Endometrium (tissue), 2 donors: Measurements from ENCODE around the gene ATF1.
"Not testable (repeated sequence)": the region's sequence is repeated elsewhere in the genome, so short reads cannot be mapped to it uniquely, and the experiment has no call there.

Experiments
- FAIRE-seq: peaks from 2 replicates; lab custom pipeline; 2012; peaks lifted over from hg19 to GRCh38; lab: Jason Lieb, UNC
- donor health status: control.
- donor health status: control.

ATF1 gene

GRCh38 chr12:50803230-50803875 is 39.5 kb downstream of the ATF1 start:
- FAIRE-seq = no peak

DNA sequence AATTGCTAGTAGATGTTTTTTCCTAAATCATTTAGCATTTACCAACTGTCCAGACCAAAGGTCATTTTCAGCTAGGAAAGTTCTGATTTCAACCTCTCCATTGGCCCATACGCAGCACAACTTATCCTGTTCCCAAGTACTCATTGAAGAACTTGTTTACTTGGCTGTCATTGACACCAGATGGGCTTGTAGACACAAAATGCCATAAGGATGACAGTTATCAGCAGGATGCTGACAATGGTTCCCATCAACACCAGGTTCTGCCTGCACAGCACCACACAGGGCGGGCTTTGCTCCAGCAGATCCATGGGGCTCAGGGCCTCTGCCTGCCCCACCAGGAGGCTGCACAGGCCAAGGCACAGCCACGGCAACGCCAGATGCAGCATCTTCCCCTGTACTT is 42.3 kb downstream of the ATF1 start:
- FAIRE-seq = no peak

- FAIRE-seq = not testable (repeated sequence)
Observed at GRCh38 chr12:50809131-50809530, 45.2 kb downstream of the ATF1 start.

- not testable (repeated sequence) for FAIRE-seq
Observed at GRCh38 chr12:50814921-50815320, 51.0 kb downstream of the ATF1 start.

GRCh38 chr12:50820177-50820576 is 56.3 kb downstream of the ATF1 start:
- no peak for FAIRE-seq

DNA sequence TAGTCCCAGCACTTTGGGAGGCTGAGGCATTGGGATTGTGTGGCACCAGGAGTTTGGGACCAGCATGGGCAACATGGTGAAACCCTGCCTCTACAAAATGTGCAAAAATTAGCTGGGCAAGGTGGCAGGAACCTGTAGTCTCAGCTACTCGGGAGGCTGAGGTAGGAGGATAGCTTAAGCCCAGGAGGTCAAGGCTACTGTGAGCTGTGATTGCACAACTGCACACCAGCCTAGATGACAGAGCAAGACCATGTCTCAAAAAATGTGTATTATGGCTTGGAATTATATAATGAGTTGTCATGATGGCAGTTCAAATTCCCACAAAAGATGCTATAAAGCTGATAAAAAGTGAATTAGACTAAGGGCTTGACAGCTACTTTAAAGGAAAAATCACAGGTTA is 58.2 kb downstream of the ATF1 start:
- no peak for FAIRE-seq

DNA sequence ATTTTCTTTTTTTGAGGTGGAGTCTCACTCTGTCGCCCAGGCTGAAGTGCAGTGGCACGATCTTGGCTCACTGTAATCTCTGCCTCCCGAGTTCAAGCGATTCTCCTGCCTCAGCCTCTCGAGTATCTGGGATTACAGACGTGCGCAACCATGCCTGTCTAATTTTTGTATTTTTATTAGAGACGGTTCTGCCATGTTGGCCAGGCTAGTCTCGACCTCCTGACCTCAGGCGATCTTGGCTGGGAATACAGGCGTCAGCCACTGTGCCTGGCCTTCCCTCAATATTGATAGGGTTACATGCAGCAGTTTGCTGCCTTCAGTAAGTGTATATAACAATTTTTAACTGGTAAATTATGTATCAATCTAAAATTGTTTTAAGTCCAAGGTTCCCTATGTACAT is 59.8 kb downstream of the ATF1 start:
- not testable (repeated sequence) for FAIRE-seq

DNA sequence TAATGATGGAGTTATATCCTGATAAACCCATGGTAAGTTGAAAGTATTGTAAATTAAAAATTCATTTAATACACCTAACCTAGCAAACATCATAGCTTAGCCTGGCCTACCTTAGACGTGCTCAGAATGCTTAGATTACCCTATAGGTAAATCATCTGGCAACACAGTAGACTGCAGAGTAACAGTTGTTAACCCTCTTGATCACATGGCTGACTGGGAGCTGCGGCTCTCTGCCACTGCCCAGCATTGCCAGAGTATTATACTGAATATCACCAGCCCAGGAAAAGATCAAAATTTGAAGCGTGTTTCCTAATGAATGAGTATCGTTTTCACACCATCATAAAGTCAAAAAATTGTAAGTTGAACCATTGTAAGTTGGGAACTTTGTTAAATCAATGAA is 61.0 kb downstream of the ATF1 start:
- FAIRE-seq = no peak

DNA sequence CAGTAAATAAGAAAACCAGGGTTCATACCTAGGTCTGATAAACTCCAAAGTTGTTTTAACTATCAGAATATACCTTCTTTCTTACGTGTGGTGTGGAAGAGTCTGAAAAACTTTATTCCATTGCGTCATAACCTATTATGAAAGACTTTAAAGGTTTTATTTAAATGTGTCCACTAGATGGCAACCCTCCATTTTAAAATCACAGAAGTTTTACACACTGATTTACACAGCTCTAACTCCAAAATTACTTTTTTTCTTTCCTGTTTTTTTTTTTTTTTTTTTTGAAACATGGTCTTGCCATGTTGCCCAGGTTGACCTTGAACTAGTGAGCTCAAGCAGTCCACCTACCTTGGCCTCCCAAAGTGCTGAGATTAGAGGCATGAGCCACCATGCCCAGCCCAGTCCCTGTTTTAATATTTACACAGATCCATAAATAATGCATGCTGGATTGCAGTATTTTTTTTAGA is 61.5 kb downstream of the ATF1 start:
- peak; percentile 95 for FAIRE-seq

GRCh38 chr12:50828121-50828520 is 64.2 kb downstream of the ATF1 start:
- FAIRE-seq = no peak

GRCh38 chr12:50828886-50829285 is 65.0 kb downstream of the ATF1 start:
- no peak for FAIRE-seq

GRCh38 chr12:50833801-50834200 is 69.9 kb downstream of the ATF1 start:
- FAIRE-seq = not testable (repeated sequence)

- no peak for FAIRE-seq
Observed at GRCh38 chr12:50839042-50839441, 75.1 kb downstream of the ATF1 start.

DNA sequence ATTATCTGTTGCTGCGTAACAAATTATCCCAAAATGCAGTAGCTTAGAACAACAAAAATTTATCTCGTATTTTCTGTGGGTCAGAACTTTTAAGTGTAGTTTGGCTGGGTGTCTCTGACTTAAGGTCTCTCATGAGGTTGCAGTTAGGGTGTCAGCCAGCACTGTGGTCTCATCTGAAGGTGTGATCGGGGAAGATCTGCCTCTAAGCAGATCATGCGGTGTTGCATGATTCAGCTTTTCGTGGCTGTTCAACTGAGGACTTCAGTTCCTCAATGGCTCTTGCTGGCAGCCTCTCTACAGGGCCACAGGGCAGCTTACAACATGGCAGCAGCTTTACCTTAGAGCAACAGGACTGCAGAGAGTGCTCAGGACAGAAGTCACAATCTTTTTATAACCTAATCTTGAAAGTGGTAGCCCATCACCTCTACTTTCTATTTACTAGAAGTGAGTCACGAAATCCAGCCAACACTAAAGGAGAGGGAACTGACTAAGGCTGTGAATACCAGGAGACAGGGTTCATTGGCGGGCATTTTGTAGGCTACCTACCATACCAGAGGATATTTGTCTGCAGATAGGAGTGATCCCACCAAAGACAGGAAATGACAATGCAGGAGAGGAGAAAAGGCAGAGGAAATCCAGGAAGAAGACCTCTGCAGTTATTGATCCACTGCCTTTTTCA is 77.0 kb downstream of the ATF1 start:
- no peak for FAIRE-seq

GRCh38 chr12:50841716-50842531 is 78.0 kb downstream of the ATF1 start:
- FAIRE-seq = no peak

DNA sequence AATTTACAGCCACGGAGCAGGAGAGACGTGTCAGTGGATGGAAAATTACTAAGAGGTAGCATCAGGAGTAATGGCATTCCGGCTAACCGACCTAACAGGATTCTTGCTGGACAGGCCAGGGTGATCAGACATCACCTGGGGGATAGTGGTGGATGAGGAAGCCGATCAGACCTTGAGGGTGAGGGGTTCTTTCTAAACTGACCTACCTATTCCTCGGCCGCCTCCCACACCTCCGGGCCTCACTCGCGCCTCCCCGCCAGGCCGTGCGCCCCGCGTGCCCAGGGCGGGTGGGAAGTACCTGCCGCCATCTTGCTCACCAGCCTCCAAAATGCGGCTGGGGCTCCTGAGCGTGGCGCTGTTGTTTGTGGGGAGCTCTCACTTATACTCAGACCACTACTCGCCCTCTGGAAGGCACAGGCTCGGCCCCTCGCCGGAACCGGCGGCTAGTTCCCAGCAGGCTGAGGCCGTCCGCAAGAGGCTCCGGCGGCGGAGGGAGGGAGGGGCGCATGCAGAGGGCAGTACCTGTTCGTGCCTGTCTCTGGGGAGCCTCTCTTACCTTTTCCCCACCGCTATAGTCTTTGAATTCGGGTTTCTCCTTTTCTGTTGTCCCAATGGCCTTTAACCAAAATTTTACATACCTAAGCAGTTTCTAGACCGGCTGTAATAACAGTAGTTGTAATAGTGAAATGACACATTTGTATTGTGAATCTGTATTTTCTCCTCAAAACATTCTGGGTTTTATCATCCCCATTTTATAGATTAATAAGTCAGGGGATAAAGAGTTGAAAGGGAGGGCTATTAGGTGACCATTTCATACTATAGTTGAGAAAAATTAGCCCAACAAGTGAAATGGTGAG is 79.0 kb downstream of the ATF1 start, which contains the start of gene TMPRSS12:
Gene TMPRSS12, plus strand, starts transcription at position 290 of the 857 bp plus-strand sequence. Its CDS starts 39 bp downstream, at position 329.
- FAIRE-seq = no peak

GRCh38 chr12:50845021-50845647 is 81.2 kb downstream of the ATF1 start:
- FAIRE-seq = no peak

- no peak for FAIRE-seq
Observed at GRCh38 chr12:50848963-50849362, 85.1 kb downstream of the ATF1 start.

GRCh38 chr12:50855218-50855617 is 91.3 kb downstream of the ATF1 start:
- not testable (repeated sequence) for FAIRE-seq

- not testable (repeated sequence) for FAIRE-seq
Observed at GRCh38 chr12:50855679-50856078, 91.8 kb downstream of the ATF1 start.

DNA sequence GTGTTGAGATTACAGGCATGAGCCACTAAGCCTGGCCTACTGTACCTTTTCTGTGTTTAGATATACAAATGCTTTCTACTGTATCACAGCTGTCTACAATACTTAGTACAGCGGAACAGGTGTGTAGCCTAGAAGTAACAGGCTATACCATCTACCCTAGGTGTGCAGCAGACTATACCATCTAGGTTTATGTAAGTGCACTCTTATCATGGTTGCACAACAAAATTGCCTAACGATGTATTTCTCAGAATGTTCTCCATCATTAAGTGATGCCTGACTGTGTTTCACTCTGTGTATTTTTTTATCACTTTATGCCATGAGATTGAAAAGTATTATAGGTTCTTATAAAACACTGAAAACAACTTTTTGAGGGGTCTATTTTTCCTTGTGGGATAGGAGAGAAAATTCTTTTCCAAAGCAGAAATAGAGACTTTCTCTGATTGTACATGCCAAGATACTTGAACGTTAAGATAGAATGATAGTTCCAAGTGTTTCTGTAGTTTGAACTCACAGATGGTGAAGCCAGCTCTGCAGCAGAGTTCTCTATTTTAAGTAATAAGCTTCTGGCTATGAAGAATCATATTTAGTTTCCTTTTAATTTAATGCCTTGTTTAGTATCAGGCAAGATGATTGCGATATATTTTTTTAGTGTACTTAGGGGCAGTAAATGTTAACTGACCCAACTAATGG is 95.9 kb downstream of the ATF1 start:
- FAIRE-seq = no peak
